Smooth muscle cell (in vitro differentiated cells): ENCODE data around the gene VAPB. TPM values are rescaled to one million over a fixed set of nuclear protein-coding genes. Genes with fewer than 3 reads are reported as not detected.

Source experiments
- DNase-seq: peaks from one replicate; lab custom pipeline; 2025; ENCODE audit not compliant: unreplicated experiment; lab: John Stamatoyannopoulos, UW
- H2AFZ ChIP-seq: fragments of 200-600 bp; sonication (generic); 2 replicates; pipeline ENCODE4 v1.6.0; 2016; ENCODE audit warnings: antibody characterized with exemption, low read depth, mild to moderate bottlenecking
- H3F3A ChIP-seq: fragments of 200-600 bp; sonication (generic); 2 replicates; pipeline ENCODE4 v1.6.0; 2017; ENCODE audit warnings: antibody characterized with exemption, low read depth
- H3K27ac ChIP-seq: fragments of 200-600 bp; sonication (generic); 2 replicates; pipeline ENCODE4 v1.5.1; 2016; ENCODE audit warnings: low read depth, mild to moderate bottlenecking
- H3K27me3 ChIP-seq: fragments of 200-600 bp; sonication (generic); 2 replicates; pipeline ENCODE4 v1.6.1; 2016; ENCODE audit warnings: low read depth, mild to moderate bottlenecking
- H3K36me3 ChIP-seq: fragments of 200-600 bp; sonication (generic); 2 replicates; pipeline ENCODE4 v1.5.1; 2016; ENCODE audit warnings: low read depth
- H3K4me1 ChIP-seq: fragments of 200-600 bp; sonication (generic); 2 replicates; pipeline ENCODE4 v1.5.1; 2016; ENCODE audit warnings: low read depth
- H3K4me2 ChIP-seq: fragments of 200-600 bp; sonication (generic); 2 replicates; pipeline ENCODE4 v1.6.0; 2016; ENCODE audit warnings: mild to moderate bottlenecking
- H3K4me3 ChIP-seq: fragments of 200-600 bp; sonication (generic); 2 replicates; pipeline ENCODE4 v1.5.1; 2016; ENCODE audit warnings: mild to moderate bottlenecking
- H3K79me2 ChIP-seq: fragments of 200-600 bp; sonication (generic); 2 replicates; pipeline ENCODE4 v1.6.0; 2016; ENCODE audit warnings: low read depth, mild to moderate bottlenecking
- H3K9ac ChIP-seq: fragments of 200-600 bp; sonication (generic); 2 replicates; pipeline ENCODE4 v1.6.0; 2016; ENCODE audit warnings: low read depth
- H3K9me3 ChIP-seq: fragments of 200-600 bp; sonication (generic); replicated peaks from 2 replicates; pipeline ENCODE4 v1.5.1; 2016; ENCODE audit warnings: low read depth
- H4K20me1 ChIP-seq: fragments of 200-600 bp; sonication (generic); 2 replicates; pipeline ENCODE4 v1.6.0; 2016; ENCODE audit warnings: low read depth
- CTCF ChIP-seq: fragments of 200-600 bp; sonication (generic); IDR thresholded peaks from 2 replicates; pipeline ENCODE4 v1.5.1; 2017; ENCODE audit warnings: borderline replicate concordance, mild to moderate bottlenecking, antibody characterized with exemption; ENCODE audit not compliant: insufficient read depth, poor library complexity, severe bottlenecking
- WGBS: methylation state at CpG from one replicate; pipeline ENCODE4 v1.1.7; 2016; ENCODE audit warnings: low lambda C conversion rate; 5-methylcytosine and 5-hydroxymethylcytosine counted together
- polyA plus RNA-seq: library from polyadenylated mRNA; unstranded; fragments of >200 nt; fragmentation: Nextera tagmentation; extraction: Ambion mirVana; gene quantifications from 2 replicates; pipeline ENCODE4 v1.2.1, GENCODE V29; 2016
- total RNA-seq: library from RNA; depleted of rRNA; stranded (reverse); fragments of >200 nt; gene quantifications from 2 replicates; pipeline ENCODE4 v1.2.3, GENCODE V29; 2014

The VAPB gene
- total and polyA plus RNA-seq, 2 experiments from 2014 or later, result 14.9 to 28.2 TPM

GRCh38 chr20:58497076-58497641, 108.1 kb downstream of the VAPB start:
- H3K4me2 ChIP-seq, result no peak overlapping the region
- H3K27me3 ChIP-seq, result no peaks in the 10 kb centered on the region

GRCh38 chr20:58497724-58498469, 108.9 kb downstream of the VAPB start:
- H3K36me3 ChIP-seq, result no peaks in the 10 kb centered on the region
- H3K9me3 ChIP-seq, result no peaks in the 10 kb centered on the region
- no peak overlapping the region for H2AFZ ChIP-seq
- H3K4me3 ChIP-seq, result no peak overlapping the region
- no peak for DNase-seq
- no peak overlapping the region for H3K9ac ChIP-seq
- H3K27ac ChIP-seq, result no peak overlapping the region
- H3K4me2 ChIP-seq, result no peak overlapping the region
- no peaks in the 10 kb centered on the region for H3F3A ChIP-seq
- no peak for TF ChIP-seq CTCF
- 97% methylated on average over 13 of the region's 13 CpGs for WGBS
- H3K27me3 ChIP-seq, result no peaks in the 10 kb centered on the region
- no peaks in the 10 kb centered on the region for H3K4me1 ChIP-seq
- no peaks in the 10 kb centered on the region for H4K20me1 ChIP-seq
- no peaks in the 10 kb centered on the region for H3K79me2 ChIP-seq

More at GRCh38 chr20:58497076-58497641, 108.1 kb downstream of the VAPB start:
- WGBS, result 91% methylated on average over 16 of the region's 16 CpGs
- DNase-seq, result no peak
- no peak overlapping the region for H3K4me3 ChIP-seq
- TF ChIP-seq CTCF, result no peak
- no peaks in the 10 kb centered on the region for H3K4me1 ChIP-seq
- no peaks in the 10 kb centered on the region for H4K20me1 ChIP-seq
- H3K36me3 ChIP-seq, result no peaks in the 10 kb centered on the region
- H3K79me2 ChIP-seq, result no peaks in the 10 kb centered on the region
- no peaks in the 10 kb centered on the region for H3F3A ChIP-seq
- H2AFZ ChIP-seq, result no peak overlapping the region
- H3K9me3 ChIP-seq, result no peaks in the 10 kb centered on the region
- H3K27ac ChIP-seq, result no peak overlapping the region
- no peak overlapping the region for H3K9ac ChIP-seq

- H3K27me3 ChIP-seq, result no peaks in the 10 kb centered on the region
- H3K79me2 ChIP-seq, result no peaks in the 10 kb centered on the region
- no peak overlapping the region for H3K4me2 ChIP-seq
- no peaks in the 10 kb centered on the region for H3K9me3 ChIP-seq
- WGBS, result 94% methylated on average over 9 of the region's 9 CpGs
- no peak for TF ChIP-seq CTCF
- no peak overlapping the region for H3K27ac ChIP-seq
- H3K36me3 ChIP-seq, result no peaks in the 10 kb centered on the region
- no peak overlapping the region for H3K4me3 ChIP-seq
- DNase-seq, result no peak
- H2AFZ ChIP-seq, result no peak overlapping the region
- no peak overlapping the region for H3K9ac ChIP-seq
- no peaks in the 10 kb centered on the region for H3F3A ChIP-seq
- no peaks in the 10 kb centered on the region for H3K4me1 ChIP-seq
- H4K20me1 ChIP-seq, result no peaks in the 10 kb centered on the region
Observed at GRCh38 chr20:58498470-58499068, 109.5 kb downstream of the VAPB start.

GRCh38 chr20:58500256-58500655, 111.2 kb downstream of the VAPB start:
- H3K27ac ChIP-seq, result no peak overlapping the region
- H3K4me2 ChIP-seq, result no peak overlapping the region
- H3K4me1 ChIP-seq, result no peaks in the 10 kb centered on the region
- H3K27me3 ChIP-seq, result no peaks in the 10 kb centered on the region
- H3K79me2 ChIP-seq, result no peaks in the 10 kb centered on the region
- no peaks in the 10 kb centered on the region for H3K36me3 ChIP-seq
- no peaks in the 10 kb centered on the region for H4K20me1 ChIP-seq
- no peak for TF ChIP-seq CTCF
- no peak overlapping the region for H2AFZ ChIP-seq
- H3K9me3 ChIP-seq, result peaks cover 5% of the 10 kb centered on the region
- no peak for DNase-seq
- H3K9ac ChIP-seq, result no peak overlapping the region
- no peaks in the 10 kb centered on the region for H3F3A ChIP-seq
- no peak overlapping the region for H3K4me3 ChIP-seq
- WGBS, result 94% methylated on average over 7 of the region's 7 CpGs
